HFFc6 (cell line): Measurements from ENCODE around the gene TEX38. TPM values are rescaled to one million over a fixed set of nuclear protein-coding genes. Genes with fewer than 3 reads are reported as not detected.

Source experiments
- DNase-seq: peaks from one replicate; pipeline ENCODE4 v3.0.0-alpha.2; 2018
- H3K27ac Mint-ChIP-seq: 2 replicates; pipeline ENCODE4 v1.8.0; 2020; ENCODE audit warnings: mild to moderate bottlenecking, mixed read lengths
- H3K27me3 Mint-ChIP-seq: 2 replicates; pipeline ENCODE4 v1.8.0; 2021; ENCODE audit warnings: mild to moderate bottlenecking, moderate library complexity, mixed read lengths; ENCODE audit not compliant: insufficient read depth
- H3K36me3 Mint-ChIP-seq: 2 replicates; pipeline ENCODE4 v1.8.0; 2021; ENCODE audit warnings: low read depth, mixed read lengths
- H3K4me1 Mint-ChIP-seq: 2 replicates; pipeline ENCODE4 v1.8.0; 2020; ENCODE audit warnings: low read depth, mixed read lengths
- H3K4me3 Mint-ChIP-seq: 2 replicates; pipeline ENCODE4 v1.8.0; 2020; ENCODE audit warnings: mild to moderate bottlenecking, moderate library complexity, mixed read lengths
- H3K9me3 Mint-ChIP-seq: 2 replicates; pipeline ENCODE4 v1.8.0; 2020; ENCODE audit warnings: mild to moderate bottlenecking, mixed read lengths
- total RNA-seq, 6 experiments: library from RNA; stranded (reverse); fragmentation: NEBNext Ultra II Directional; extraction: Animal tissue kit (Norgen Biotek cat#: 25700); gene quantifications; 2 replicates in 1 of 6; 3 replicates in 5 of 6; pipeline ENCODE4 v1.2.3, GENCODE V29; 2021
- TF ChIP-seq, protein P1 (sequence below): fragments of 200-600 bp; sonication (generic); IDR thresholded peaks from 2 replicates; pipeline ENCODE4 v1.5.0; 2021; ENCODE audit warnings: antibody characterized with exemption, mild to moderate bottlenecking

The TEX38 gene
- total RNA-seq, 6 experiments from 2014 or later: 0.24 TPM; not detected in 5

GRCh38 chr1:46684670-46685069 lies 13.0 kb downstream of the TEX38 start:
- H3K36me3 Mint-ChIP-seq: peaks cover 12% of the 10 kb centered on the region; the same call in 1 of the 2 replicates
- H3K27me3 Mint-ChIP-seq: no peaks in the 10 kb centered on the region; the same call in 1 of the 2 replicates
- peaks cover 17% of the 10 kb centered on the region for H3K4me1 Mint-ChIP-seq

DNA sequence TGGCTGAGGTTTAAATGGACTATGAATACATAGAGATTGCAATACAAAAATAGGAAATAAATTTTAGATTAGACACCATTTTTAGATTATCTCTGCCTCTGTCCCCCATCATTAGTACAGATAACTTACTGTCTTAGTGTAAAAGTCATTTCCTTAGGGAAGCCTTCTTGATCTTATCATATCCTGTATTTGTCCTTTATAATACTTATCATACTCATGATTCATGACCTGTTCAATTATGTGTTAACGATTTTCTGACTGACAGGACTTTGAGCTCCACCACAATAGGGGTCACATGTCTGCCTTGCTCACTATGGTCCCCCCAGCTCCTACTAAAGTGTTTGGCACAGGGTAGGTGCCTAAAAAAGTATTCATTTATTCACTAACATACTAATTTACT lies 14.6 kb downstream of the TEX38 start:
- Mint-ChIP-seq H3K4me1 (peaks cover 17% of the 10 kb centered on the region), H3K9me3 (no peaks in the 10 kb centered on the region), H3K4me3 (no peak overlapping the region), H3K36me3 (peaks cover 13% of the 10 kb centered on the region; the same call in 1 of the 2 replicates), H3K27ac (no peak overlapping the region), H3K27me3 (no peaks in the 10 kb centered on the region; the same call in 1 of the 2 replicates)
- TF ChIP-seq, protein P1, sequence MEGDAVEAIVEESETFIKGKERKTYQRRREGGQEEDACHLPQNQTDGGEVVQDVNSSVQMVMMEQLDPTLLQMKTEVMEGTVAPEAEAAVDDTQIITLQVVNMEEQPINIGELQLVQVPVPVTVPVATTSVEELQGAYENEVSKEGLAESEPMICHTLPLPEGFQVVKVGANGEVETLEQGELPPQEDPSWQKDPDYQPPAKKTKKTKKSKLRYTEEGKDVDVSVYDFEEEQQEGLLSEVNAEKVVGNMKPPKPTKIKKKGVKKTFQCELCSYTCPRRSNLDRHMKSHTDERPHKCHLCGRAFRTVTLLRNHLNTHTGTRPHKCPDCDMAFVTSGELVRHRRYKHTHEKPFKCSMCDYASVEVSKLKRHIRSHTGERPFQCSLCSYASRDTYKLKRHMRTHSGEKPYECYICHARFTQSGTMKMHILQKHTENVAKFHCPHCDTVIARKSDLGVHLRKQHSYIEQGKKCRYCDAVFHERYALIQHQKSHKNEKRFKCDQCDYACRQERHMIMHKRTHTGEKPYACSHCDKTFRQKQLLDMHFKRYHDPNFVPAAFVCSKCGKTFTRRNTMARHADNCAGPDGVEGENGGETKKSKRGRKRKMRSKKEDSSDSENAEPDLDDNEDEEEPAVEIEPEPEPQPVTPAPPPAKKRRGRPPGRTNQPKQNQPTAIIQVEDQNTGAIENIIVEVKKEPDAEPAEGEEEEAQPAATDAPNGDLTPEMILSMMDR: no peak
- DNase-seq: no peak

More at GRCh38 chr1:46684670-46685069, 13.0 kb downstream of the TEX38 start:
- TF ChIP-seq, protein P1: no peak
- H3K9me3 Mint-ChIP-seq: no peaks in the 10 kb centered on the region
- no peak overlapping the region for H3K4me3 Mint-ChIP-seq
- DNase-seq: no peak
- no peak overlapping the region for H3K27ac Mint-ChIP-seq

- Mint-ChIP-seq H3K27ac (no peak overlapping the region), H3K36me3 (peaks cover 20% of the 10 kb centered on the region; the same call in 1 of the 2 replicates), H3K4me3 (no peak overlapping the region)
Observed at GRCh38 chr1:46687093-46687659, 15.5 kb downstream of the TEX38 start.

GRCh38 chr1:46687921-46688509 lies 16.4 kb downstream of the TEX38 start:
- peaks cover 16% of the 10 kb centered on the region for H3K4me1 Mint-ChIP-seq
- no peaks in the 10 kb centered on the region for H3K9me3 Mint-ChIP-seq
- H3K4me3 Mint-ChIP-seq: no peak overlapping the region
- no peaks in the 10 kb centered on the region; the same call in 1 of the 2 replicates for H3K27me3 Mint-ChIP-seq
- TF ChIP-seq, protein P1: no peak
- peaks cover 23% of the 10 kb centered on the region; the same call in 1 of the 2 replicates for H3K36me3 Mint-ChIP-seq
- no peak for DNase-seq
- H3K27ac Mint-ChIP-seq: no peak overlapping the region

More at GRCh38 chr1:46687093-46687659, 15.5 kb downstream of the TEX38 start:
- TF ChIP-seq, protein P1: no peak
- no peak for DNase-seq
- H3K27me3 Mint-ChIP-seq: no peaks in the 10 kb centered on the region; the same call in 1 of the 2 replicates
- no peaks in the 10 kb centered on the region for H3K9me3 Mint-ChIP-seq
- H3K4me1 Mint-ChIP-seq: peaks cover 15% of the 10 kb centered on the region

DNA sequence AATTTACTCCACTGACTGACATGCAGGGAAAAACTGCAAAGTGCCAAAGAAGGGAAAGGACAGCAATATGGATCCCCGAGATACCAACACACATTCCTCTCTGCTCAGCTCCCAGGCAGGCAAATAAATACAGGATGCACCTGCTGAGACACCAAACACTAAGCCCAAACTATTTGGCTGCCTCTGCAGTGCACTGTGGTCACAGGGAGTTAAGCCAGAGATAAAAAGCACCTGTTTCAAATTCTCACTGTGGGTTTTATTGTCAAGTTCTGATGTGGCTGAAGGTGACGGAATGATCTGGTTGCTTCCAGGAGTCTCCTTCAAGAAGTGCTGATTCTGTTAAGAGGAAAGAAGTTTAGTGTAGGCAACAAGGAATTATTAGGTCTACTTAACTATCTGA lies 17.7 kb downstream of the TEX38 start:
- Mint-ChIP-seq H3K9me3 (no peaks in the 10 kb centered on the region), H3K4me3 (no peak overlapping the region), H3K27me3 (no peaks in the 10 kb centered on the region; the same call in 1 of the 2 replicates), H3K36me3 (peaks cover 23% of the 10 kb centered on the region; the same call in 1 of the 2 replicates), H3K27ac (no peak overlapping the region), H3K4me1 (peaks cover 24% of the 10 kb centered on the region)
- TF ChIP-seq, protein P1: no peak
- no peak for DNase-seq
